Activated CD8-positive, alpha-beta memory T cell treated with anti-CD3 and anti-CD28 coated beads, Interleukin-2, amount 10 ng/mL, durations not matched to agents 7 days and 5 days (primary cell): ENCODE results near the gene CCNI. TPM values are rescaled to one million over a fixed set of nuclear protein-coding genes. Genes with fewer than 3 reads are reported as not detected.

Source experiments
- ATAC-seq: fragments of 150-1000 bp; cut with Tn5 transposase; one replicate; pipeline ENCODE4 v1.10.0; 2021; ENCODE audit warnings: moderate library complexity
- CTCF ChIA-PET: fragments of 350-600 bp; sonication (Branson Sonifier 250); formaldehyde crosslinking; loops from one replicate; lab custom pipeline; 2021; ENCODE audit warnings: antibody characterized with exemption; lab: Charles Lee
- DNase-seq: peaks from one replicate; pipeline ENCODE4 v3.0.0-alpha.2; 2020
- H3K27ac Mint-ChIP-seq: one replicate; pipeline ENCODE4 v1.8.0; 2021; ENCODE audit warnings: mild to moderate bottlenecking, mixed read lengths
- H3K27me3 Mint-ChIP-seq: one replicate; pipeline ENCODE4 v1.8.0; 2021; ENCODE audit warnings: mixed read lengths
- H3K36me3 Mint-ChIP-seq: one replicate; pipeline ENCODE4 v1.8.0; 2021; ENCODE audit warnings: mild to moderate bottlenecking, mixed read lengths
- H3K4me1 Mint-ChIP-seq: one replicate; pipeline ENCODE4 v1.8.0; 2021; ENCODE audit warnings: mixed read lengths
- H3K4me3 Mint-ChIP-seq: one replicate; pipeline ENCODE4 v1.8.0; 2021; ENCODE audit warnings: mild to moderate bottlenecking, moderate library complexity, mixed read lengths
- H3K9me3 Mint-ChIP-seq: one replicate; pipeline ENCODE4 v1.8.0; 2022; ENCODE audit warnings: low read depth, mixed read lengths
- total RNA-seq, 2 experiments: library from RNA; stranded (reverse); gene quantifications; one replicate each; pipeline ENCODE4 v1.2.3, GENCODE V29; 2021

Gene CCNI
- total RNA-seq, 2 experiments from 2014 or later: 179 to 221 TPM

GRCh38 chr4:77028246-77028645 is 47.5 kb downstream of the CCNI start:
- CTCF ChIA-PET: interaction anchor here (1.3 kb wide), 1 partner anchor 24 kb away, joined by 4 read pairs; no protein-coding TSS in a partner anchor
- ATAC-seq (peak; percentile 47), DNase-seq (no peak)
- H3K27me3 Mint-ChIP-seq: peaks cover 3% of the 10 kb centered on the region
- peaks cover 44% of the 10 kb centered on the region for H3K36me3 Mint-ChIP-seq
- H3K4me3 Mint-ChIP-seq: no peak overlapping the region
- H3K9me3 Mint-ChIP-seq: no peaks in the 10 kb centered on the region
- H3K27ac Mint-ChIP-seq: peak overlapping the region; percentile 72
- peaks cover 58% of the 10 kb centered on the region for H3K4me1 Mint-ChIP-seq

DNA sequence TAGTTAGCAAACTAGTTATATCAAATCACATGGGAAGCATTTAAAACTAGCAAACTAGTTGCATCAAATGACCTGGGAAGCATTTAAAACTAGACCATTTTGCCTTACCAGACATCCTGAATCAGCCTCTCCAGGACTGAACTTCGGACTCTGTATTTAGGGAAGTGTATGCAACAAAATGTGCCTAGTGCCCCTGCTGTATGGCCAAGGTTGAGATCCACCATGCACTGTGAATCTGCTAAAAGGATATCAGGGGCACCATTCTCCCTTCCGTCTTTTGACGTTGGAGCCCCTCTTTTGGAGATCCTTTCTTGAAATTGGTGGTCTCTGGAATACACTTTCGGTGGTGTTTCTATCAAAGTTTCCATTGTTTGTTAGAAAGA is 49.5 kb downstream of the CCNI start:
- Mint-ChIP-seq H3K4me1 (peaks cover 44% of the 10 kb centered on the region), H3K36me3 (peaks cover 36% of the 10 kb centered on the region), H3K27ac (no peak overlapping the region)

DNA sequence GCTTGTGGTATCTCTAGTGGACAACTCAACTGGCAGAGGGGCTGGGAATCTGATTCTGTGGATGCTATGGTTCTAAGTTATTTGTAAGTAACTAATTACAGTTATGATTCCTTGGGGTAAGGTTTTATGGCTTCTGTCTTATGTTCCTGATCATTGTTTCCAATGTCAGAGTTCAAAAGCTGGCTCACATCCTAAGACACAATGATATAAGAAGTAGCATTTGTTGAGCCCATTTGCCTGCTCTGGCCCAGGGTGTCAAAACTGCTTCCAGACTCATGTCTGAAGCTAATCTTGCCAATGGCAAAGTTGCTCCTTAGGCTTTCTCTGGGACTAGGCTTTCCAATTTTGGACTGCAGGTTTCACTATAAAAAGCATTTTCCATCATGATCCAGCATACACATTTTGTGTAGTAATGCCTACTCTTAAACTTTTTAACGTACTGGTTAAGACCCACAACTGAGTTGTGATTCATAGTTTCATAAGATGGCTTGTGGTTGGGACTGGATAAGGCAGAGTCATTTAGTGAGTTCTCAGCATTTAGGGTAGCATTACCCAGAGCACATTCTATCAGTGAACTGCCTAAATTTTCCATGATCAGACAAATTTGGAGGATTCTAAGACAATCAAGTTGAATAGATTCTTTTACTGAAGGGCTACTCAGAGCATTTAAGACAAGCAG is 50.0 kb downstream of the CCNI start:
- DNase-seq: peak; percentile 43
- Mint-ChIP-seq H3K4me1 (peaks cover 39% of the 10 kb centered on the region), H3K27me3 (peaks cover 3% of the 10 kb centered on the region), H3K4me3 (no peak overlapping the region), H3K36me3 (peaks cover 36% of the 10 kb centered on the region), H3K27ac (peak overlapping the region; percentile 23), H3K9me3 (no peaks in the 10 kb centered on the region)
- CTCF ChIA-PET: interaction anchor here (1.5 kb wide), 1 partner anchor 18 kb away, joined by 5 read pairs; no protein-coding TSS in a partner anchor
- ATAC-seq: peak; percentile 93

More for the DNA sequence above, 49.5 kb downstream of the CCNI start:
- CTCF ChIA-PET: interaction anchor here (1.5 kb wide), 1 partner anchor 19 kb away, joined by 5 read pairs; no protein-coding TSS in a partner anchor
- no peak for ATAC-seq
- Mint-ChIP-seq H3K27me3 (peaks cover 3% of the 10 kb centered on the region), H3K9me3 (no peaks in the 10 kb centered on the region), H3K4me3 (no peak overlapping the region)
- DNase-seq: no peak

- Mint-ChIP-seq H3K27me3 (peaks cover 3% of the 10 kb centered on the region), H3K9me3 (no peaks in the 10 kb centered on the region), H3K36me3 (peaks cover 35% of the 10 kb centered on the region), H3K4me1 (peaks cover 33% of the 10 kb centered on the region), H3K27ac (no peak overlapping the region), H3K4me3 (no peak overlapping the region)
- DNase-seq (no peak), ATAC-seq (no peak)
- CTCF ChIA-PET: no interaction called here
Measured at GRCh38 chr4:77023920-77024319, 51.9 kb downstream of the CCNI start.

GRCh38 chr4:77022560-77023179 is 53.1 kb downstream of the CCNI start:
- CTCF ChIA-PET: interaction anchor here (1.4 kb wide), 1 partner anchor 10 kb away, joined by 4 read pairs; no protein-coding TSS in a partner anchor
- Mint-ChIP-seq H3K27me3 (peaks cover 3% of the 10 kb centered on the region), H3K4me3 (no peak overlapping the region), H3K27ac (no peak overlapping the region), H3K9me3 (no peaks in the 10 kb centered on the region), H3K36me3 (peaks cover 31% of the 10 kb centered on the region), H3K4me1 (peaks cover 21% of the 10 kb centered on the region)
- DNase-seq (no peak), ATAC-seq (no peak)

GRCh38 chr4:77021614-77022089 is 54.1 kb downstream of the CCNI start:
- Mint-ChIP-seq H3K36me3 (peaks cover 28% of the 10 kb centered on the region), H3K4me1 (peaks cover 15% of the 10 kb centered on the region), H3K9me3 (no peaks in the 10 kb centered on the region), H3K27me3 (peaks cover 3% of the 10 kb centered on the region), H3K27ac (no peak overlapping the region), H3K4me3 (no peak overlapping the region)
- CTCF ChIA-PET: interaction anchor here (1.4 kb wide), 1 partner anchor 9 kb away, joined by 4 read pairs; no protein-coding TSS in a partner anchor
- DNase-seq: no peak
- ATAC-seq: no peak

DNA sequence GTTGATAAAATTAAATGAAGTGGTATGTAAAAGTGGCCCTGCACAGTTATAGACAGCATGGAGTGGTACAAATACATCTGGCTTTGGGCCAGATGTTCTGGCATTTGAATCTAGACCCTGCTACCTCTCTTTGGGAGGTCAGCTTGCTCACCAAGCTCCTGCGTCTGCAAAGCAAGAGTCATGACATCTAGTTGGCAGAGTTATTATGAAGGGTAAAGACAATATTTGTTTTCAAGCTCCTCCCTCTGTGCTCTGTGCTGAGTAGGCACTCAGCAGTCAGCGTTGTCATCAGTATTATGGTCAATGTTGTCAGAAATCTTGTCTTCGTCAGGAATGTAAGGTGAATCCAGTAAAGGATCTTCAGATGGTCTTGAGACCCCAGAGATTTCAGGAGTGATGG is 55.8 kb downstream of the CCNI start:
- Mint-ChIP-seq H3K36me3 (peaks cover 27% of the 10 kb centered on the region), H3K27me3 (peaks cover 3% of the 10 kb centered on the region), H3K4me1 (peaks cover 3% of the 10 kb centered on the region), H3K9me3 (no peaks in the 10 kb centered on the region), H3K4me3 (no peak overlapping the region), H3K27ac (no peak overlapping the region)
- no peak for DNase-seq
- CTCF ChIA-PET: interaction anchor here (3.5 kb wide), 1 partner anchor 26 kb away, joined by 10 read pairs; no protein-coding TSS in a partner anchor
- no peak for ATAC-seq

DNA sequence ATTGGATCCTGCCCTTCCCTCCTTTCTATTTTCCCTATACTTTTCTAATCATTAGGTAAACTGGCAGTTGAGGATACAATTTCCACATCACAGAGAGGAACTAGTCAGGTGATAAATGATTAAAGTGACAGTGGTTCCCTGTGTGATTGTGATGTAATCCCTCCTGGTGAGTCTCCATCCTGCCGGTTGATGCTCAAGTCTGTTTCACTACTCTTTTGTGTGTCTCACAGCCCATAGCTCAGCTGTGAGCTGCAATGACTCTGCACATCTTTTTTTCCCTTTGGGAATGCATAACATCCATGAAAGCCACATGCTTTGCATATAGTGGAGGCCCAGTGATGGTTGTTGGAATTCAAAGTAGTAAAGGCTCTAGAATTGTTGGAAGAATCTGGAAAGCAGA is 60.4 kb downstream of the CCNI start:
- DNase-seq (no peak), ATAC-seq (no peak)
- peaks cover 18% of the 10 kb centered on the region for H3K36me3 Mint-ChIP-seq
- H3K27me3 Mint-ChIP-seq: no peaks in the 10 kb centered on the region
- no peak overlapping the region for H3K27ac Mint-ChIP-seq
- no peak overlapping the region for H3K4me3 Mint-ChIP-seq
- CTCF ChIA-PET: no interaction called here
- H3K9me3 Mint-ChIP-seq: no peaks in the 10 kb centered on the region
- H3K4me1 Mint-ChIP-seq: peaks cover 13% of the 10 kb centered on the region

DNA sequence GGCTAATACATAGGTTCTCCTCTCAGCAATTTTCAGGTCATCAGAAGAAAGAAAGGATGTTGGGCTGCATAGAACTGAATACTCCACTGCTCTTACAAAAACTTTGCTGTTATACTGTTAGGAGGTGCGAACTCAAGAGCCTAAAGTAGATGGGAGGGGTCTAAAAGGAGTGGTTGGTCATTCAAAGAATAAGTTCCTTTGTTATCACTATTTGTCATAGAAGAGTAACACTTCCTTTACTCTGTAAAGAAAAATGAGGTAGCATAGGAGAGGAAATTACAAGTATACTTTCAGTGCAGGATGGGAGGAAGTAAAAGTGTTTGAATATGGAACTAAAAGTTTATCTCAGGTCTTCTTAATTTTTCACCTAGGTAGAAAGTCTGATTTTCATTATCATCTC is 61.5 kb downstream of the CCNI start:
- Mint-ChIP-seq H3K36me3 (peaks cover 17% of the 10 kb centered on the region), H3K27me3 (no peaks in the 10 kb centered on the region), H3K4me3 (no peak overlapping the region), H3K27ac (no peak overlapping the region), H3K4me1 (peaks cover 13% of the 10 kb centered on the region), H3K9me3 (no peaks in the 10 kb centered on the region)
- ATAC-seq: peak; percentile 39
- CTCF ChIA-PET: no interaction called here
- no peak for DNase-seq

GRCh38 chr4:77012726-77013125 is 63.1 kb downstream of the CCNI start:
- Mint-ChIP-seq H3K36me3 (peaks cover 24% of the 10 kb centered on the region), H3K4me3 (no peak overlapping the region), H3K27me3 (no peaks in the 10 kb centered on the region), H3K4me1 (peaks cover 21% of the 10 kb centered on the region), H3K9me3 (no peaks in the 10 kb centered on the region), H3K27ac (no peak overlapping the region)
- CTCF ChIA-PET: interaction anchor here (1.6 to 2.0 kb wide), 2 partner anchors 10 to 18 kb away, joined by 4 to 6 read pairs; no protein-coding TSS in a partner anchor
- DNase-seq (no peak), ATAC-seq (no peak)

GRCh38 chr4:77010841-77011354 is 64.9 kb downstream of the CCNI start:
- Mint-ChIP-seq H3K4me1 (peaks cover 32% of the 10 kb centered on the region), H3K4me3 (no peak overlapping the region), H3K36me3 (peaks cover 25% of the 10 kb centered on the region), H3K9me3 (no peaks in the 10 kb centered on the region), H3K27me3 (no peaks in the 10 kb centered on the region), H3K27ac (no peak overlapping the region)
- no peak for DNase-seq
- CTCF ChIA-PET: no interaction called here
- no peak for ATAC-seq

DNA sequence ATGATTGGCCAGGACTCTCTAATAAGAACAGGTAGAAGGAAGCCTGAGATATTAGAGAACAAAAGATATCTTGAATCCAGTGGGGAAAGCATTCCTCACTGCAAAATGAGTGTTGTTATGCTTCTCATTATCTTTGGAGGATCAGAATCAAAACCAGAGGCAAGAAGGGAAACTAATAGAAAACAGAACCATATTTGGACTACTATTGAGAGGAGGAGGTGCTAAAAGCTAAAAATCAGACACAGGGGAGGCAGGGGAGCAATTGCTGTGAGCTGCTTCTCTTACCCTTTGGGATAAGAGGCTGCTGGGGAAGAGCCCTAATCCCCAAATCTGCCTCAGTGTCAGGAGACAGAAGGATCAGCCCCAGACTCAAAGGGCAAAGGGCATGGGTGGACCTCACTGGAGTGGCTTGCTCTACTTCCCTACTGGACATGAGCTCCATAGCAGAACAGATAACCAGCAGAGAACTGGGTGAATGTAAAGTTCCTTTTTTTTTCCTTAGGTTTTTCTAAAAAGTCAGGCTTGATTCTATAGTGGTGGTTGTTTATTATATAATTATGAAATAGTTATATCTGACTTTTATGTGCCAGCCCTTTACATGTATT is 66.2 kb downstream of the CCNI start:
- peaks cover 18% of the 10 kb centered on the region for H3K36me3 Mint-ChIP-seq
- no peaks in the 10 kb centered on the region for H3K9me3 Mint-ChIP-seq
- H3K4me3 Mint-ChIP-seq: no peak overlapping the region
- no peaks in the 10 kb centered on the region for H3K27me3 Mint-ChIP-seq
- DNase-seq: no peak
- H3K27ac Mint-ChIP-seq: no peak overlapping the region
- CTCF ChIA-PET: interaction anchor here (1.0 kb wide), 1 partner anchor 35 kb away, joined by 3 read pairs; no protein-coding TSS in a partner anchor
- H3K4me1 Mint-ChIP-seq: peaks cover 30% of the 10 kb centered on the region
- no peak for ATAC-seq
